GM12874 (cell line): ENCODE results near the gene COX10.

Experiments used
- CTCF ChIP-seq: IDR thresholded peaks from 2 replicates; pipeline ENCODE4 v1.5.1; 2011; ENCODE audit warnings: low read depth, mild to moderate bottlenecking, control low read depth, low read length, moderate library complexity; ENCODE audit not compliant: insufficient read depth

COX10 gene

DNA sequence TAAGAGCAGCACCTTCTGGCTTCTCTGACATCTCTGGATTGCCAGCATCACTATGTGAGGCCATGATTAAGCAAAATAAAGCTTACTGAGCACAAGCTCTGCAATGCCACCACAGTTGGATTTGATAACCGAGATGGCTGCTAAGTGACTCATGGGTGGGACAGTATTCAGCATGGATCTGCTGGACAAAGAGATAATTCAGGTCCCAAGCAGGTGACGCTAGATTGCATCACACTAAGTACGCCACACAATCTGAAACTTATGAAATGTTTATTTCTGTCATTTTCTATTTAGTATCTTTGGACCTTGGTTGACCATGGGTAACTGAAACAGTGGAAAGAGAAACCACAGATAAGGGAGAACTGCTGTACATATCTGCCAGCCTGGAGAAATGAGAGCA, 139.9 kb downstream of the COX10 start:
- TF ChIP-seq CTCF: no peak

DNA sequence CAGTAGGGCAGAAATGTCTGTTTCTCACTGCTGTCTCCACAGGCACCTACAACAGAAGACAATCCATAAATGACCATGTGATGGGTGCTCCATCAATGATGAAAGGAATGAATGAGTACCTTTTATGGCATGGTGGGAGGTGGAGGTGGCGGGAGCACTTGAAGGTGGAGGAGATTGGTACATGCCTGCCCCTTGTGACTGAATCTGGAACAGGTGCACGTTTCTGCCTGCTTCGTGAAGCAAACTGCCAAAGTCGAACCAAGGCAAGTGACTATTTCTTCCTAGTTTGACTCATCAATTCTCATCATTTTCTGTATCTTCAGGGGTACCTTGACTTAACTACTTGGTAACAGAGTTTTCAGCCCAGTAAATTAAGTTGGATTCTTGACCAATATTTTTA, 141.9 kb downstream of the COX10 start:
- no peak for TF ChIP-seq CTCF

- TF ChIP-seq CTCF: peak; percentile 45; the same call in 1 of the 2 replicates
These were observed 142.5 kb downstream of the COX10 start for GRCh38 chr17:14211801-14212200.

- no peak for TF ChIP-seq CTCF
These were observed 143.1 kb downstream of the COX10 start for GRCh38 chr17:14212401-14212800.

GRCh38 chr17:14214271-14214670, 145.0 kb downstream of the COX10 start:
- TF ChIP-seq CTCF: no peak

GRCh38 chr17:14222611-14223010, 153.3 kb downstream of the COX10 start:
- no peak for TF ChIP-seq CTCF

DNA sequence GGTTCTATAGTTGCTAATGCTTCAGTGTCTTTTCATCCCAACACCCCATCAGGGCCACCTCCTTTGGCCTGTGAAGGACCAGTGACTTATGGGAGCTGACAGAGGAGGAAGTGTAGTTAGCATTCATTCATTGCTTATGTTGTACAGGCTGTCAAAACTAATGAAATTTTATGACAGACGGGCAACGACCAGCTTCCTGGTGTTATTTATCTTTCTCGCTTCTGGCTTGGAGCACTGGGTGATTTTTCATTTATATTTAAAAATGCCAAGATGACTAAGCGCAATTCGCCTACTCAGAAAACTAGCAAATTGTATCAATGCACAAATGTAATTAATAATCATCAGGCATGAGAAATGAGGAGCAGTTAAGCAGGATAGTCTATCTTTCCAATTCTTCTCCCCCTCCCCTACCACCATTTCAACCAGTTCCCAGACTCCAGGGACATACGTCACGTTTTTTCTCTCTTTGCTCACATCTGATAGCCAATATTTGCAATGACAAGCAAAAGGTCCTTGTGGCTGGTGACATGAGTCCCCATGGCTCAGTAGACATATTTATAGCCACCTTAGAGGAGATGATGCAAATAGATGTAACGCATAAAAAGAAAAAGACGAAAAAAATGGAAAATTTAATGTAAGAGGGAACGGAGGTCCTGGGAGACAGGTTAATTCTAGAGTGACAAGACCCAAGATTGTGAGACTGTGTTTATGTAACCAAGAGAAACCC, 156.1 kb downstream of the COX10 start:
- TF ChIP-seq CTCF: no peak
